ENCODE data around the gene PTEN.

Gene PTEN

DNA sequence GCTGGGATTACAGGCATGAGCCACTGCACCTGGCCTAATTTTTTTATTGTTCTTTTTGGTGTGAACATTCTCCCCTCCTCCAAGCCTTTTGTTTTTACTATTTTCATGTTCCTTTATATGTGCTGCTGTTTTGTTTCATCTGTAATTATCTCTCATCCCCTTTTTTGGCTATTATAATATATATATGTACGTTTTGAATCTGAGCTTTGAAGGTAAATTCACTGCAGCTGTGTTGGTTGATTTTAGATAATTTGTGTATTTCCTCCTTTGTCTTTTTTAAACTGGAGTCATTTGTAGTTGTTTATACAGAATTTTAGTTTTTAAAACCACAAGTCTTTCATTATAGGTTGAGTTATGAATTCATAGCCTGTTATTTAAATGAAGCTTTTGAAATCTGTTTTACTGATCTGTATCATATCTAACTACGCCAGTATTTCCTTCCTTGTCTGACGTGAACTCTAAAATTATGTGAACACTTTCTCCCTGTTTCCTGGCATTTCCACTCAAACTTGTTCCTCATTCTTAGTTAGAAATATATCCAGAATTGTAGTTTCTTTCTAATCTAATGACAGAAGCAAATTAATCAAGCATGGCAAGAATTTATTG is 54.9 kb downstream of the PTEN start:
- peak; percentile 60 for ATAC-seq (ENCODE audit: insufficient read depth, low read depth)
- no peak for DNase-seq
- peak overlapping the region; percentile 35 for H3K27ac ChIP-seq (ENCODE audit: low read length)
- H3K27me3 ChIP-seq (ENCODE audit: insufficient read depth, low read length, poor library complexity): no peaks in the 10 kb centered on the region
- H3K4me2 ChIP-seq (ENCODE audit: insufficient read depth, low read length): peak overlapping the region; percentile 20; the same call in 1 of the 2 replicates
- peaks cover 73% of the 10 kb centered on the region for H3K4me1 ChIP-seq (ENCODE audit: insufficient read depth, low read length)
- no peak overlapping the region for H2AFZ ChIP-seq (ENCODE audit: low read depth, low read length)
- TF ChIP-seq CTCF (IDR thresholded peaks at IDR 0.05; ENCODE audit: borderline replicate concordance, extremely low read depth, low read length, poor library complexity, severe bottlenecking): no peak
- TF ChIP-seq EZH2 (IDR thresholded peaks at IDR 0.05; ENCODE audit: borderline replicate concordance, low read depth, low read length, severe bottlenecking): no peak
- no peak overlapping the region for H3K4me3 ChIP-seq (ENCODE audit: low read depth in 1 of 2, low read length in 2 of 2)
- H3K9me3 ChIP-seq (ENCODE audit: insufficient read depth, low read length, severe bottlenecking): peaks cover 2% of the 10 kb centered on the region
- H3K9ac ChIP-seq (ENCODE audit: low read depth, low read length): no peak overlapping the region
- peaks cover 54% of the 10 kb centered on the region for H4K20me1 ChIP-seq (ENCODE audit: insufficient read depth, low read length)
- peaks cover 68% of the 10 kb centered on the region for H3K36me3 ChIP-seq (ENCODE audit: insufficient read depth, low read length)
- peaks cover 100% of the 10 kb centered on the region for H3K79me2 ChIP-seq (ENCODE audit: insufficient read depth, low read length)

GRCh38 chr10:87920538-87920937 is 57.1 kb downstream of the PTEN start:
- peaks cover 74% of the 10 kb centered on the region for H3K36me3 ChIP-seq (ENCODE audit: insufficient read depth, low read length)
- H3K9me3 ChIP-seq (ENCODE audit: insufficient read depth, low read length, severe bottlenecking): no peaks in the 10 kb centered on the region
- no peak overlapping the region for H3K27ac ChIP-seq (ENCODE audit: low read length)
- no peaks in the 10 kb centered on the region for H3K27me3 ChIP-seq (ENCODE audit: insufficient read depth, low read length, poor library complexity)
- TF ChIP-seq CTCF (IDR thresholded peaks at IDR 0.05; ENCODE audit: borderline replicate concordance, extremely low read depth, low read length, poor library complexity, severe bottlenecking) (no peak), EZH2 (IDR thresholded peaks at IDR 0.05; ENCODE audit: borderline replicate concordance, low read depth, low read length, severe bottlenecking) (no peak)
- no peak for ATAC-seq (ENCODE audit: insufficient read depth, low read depth)
- no peak overlapping the region for H2AFZ ChIP-seq (ENCODE audit: low read depth, low read length)
- peaks cover 100% of the 10 kb centered on the region for H3K79me2 ChIP-seq (ENCODE audit: insufficient read depth, low read length)
- peaks cover 59% of the 10 kb centered on the region for H3K4me1 ChIP-seq (ENCODE audit: insufficient read depth, low read length)
- no peak overlapping the region for H3K4me2 ChIP-seq (ENCODE audit: insufficient read depth, low read length)
- H3K9ac ChIP-seq (ENCODE audit: low read depth, low read length): no peak overlapping the region
- H4K20me1 ChIP-seq (ENCODE audit: insufficient read depth, low read length): peaks cover 57% of the 10 kb centered on the region
- DNase-seq: no peak
- no peak overlapping the region for H3K4me3 ChIP-seq (ENCODE audit: low read depth in 1 of 2, low read length in 2 of 2)

GRCh38 chr10:87921931-87922688 is 58.7 kb downstream of the PTEN start:
- H3K4me3 ChIP-seq (ENCODE audit: low read depth in 1 of 2, low read length in 2 of 2): no peak overlapping the region
- no peak overlapping the region; the same call in 1 of the 2 replicates for H3K27ac ChIP-seq (ENCODE audit: low read length)
- no peak overlapping the region for H3K4me2 ChIP-seq (ENCODE audit: insufficient read depth, low read length)
- no peaks in the 10 kb centered on the region for H3K9me3 ChIP-seq (ENCODE audit: insufficient read depth, low read length, severe bottlenecking)
- H3K36me3 ChIP-seq (ENCODE audit: insufficient read depth, low read length): peaks cover 78% of the 10 kb centered on the region
- no peak overlapping the region for H3K9ac ChIP-seq (ENCODE audit: low read depth, low read length)
- H4K20me1 ChIP-seq (ENCODE audit: insufficient read depth, low read length): peaks cover 54% of the 10 kb centered on the region
- no peak overlapping the region for H2AFZ ChIP-seq (ENCODE audit: low read depth, low read length)
- no peaks in the 10 kb centered on the region for H3K27me3 ChIP-seq (ENCODE audit: insufficient read depth, low read length, poor library complexity)
- no peak for TF ChIP-seq EZH2 (IDR thresholded peaks at IDR 0.05; ENCODE audit: borderline replicate concordance, low read depth, low read length, severe bottlenecking)
- no peak for TF ChIP-seq CTCF (IDR thresholded peaks at IDR 0.05; ENCODE audit: borderline replicate concordance, extremely low read depth, low read length, poor library complexity, severe bottlenecking)
- no peak for DNase-seq
- no peak for ATAC-seq (ENCODE audit: insufficient read depth, low read depth)
- peaks cover 100% of the 10 kb centered on the region for H3K79me2 ChIP-seq (ENCODE audit: insufficient read depth, low read length)
- H3K4me1 ChIP-seq (ENCODE audit: insufficient read depth, low read length): peaks cover 43% of the 10 kb centered on the region
